ENCODE data around the gene TMEM92.
"Not testable (repeated sequence)": the region's sequence is repeated elsewhere in the genome, so short reads cannot be mapped to it uniquely, and the experiment has no call there.

The TMEM92 gene

DNA sequence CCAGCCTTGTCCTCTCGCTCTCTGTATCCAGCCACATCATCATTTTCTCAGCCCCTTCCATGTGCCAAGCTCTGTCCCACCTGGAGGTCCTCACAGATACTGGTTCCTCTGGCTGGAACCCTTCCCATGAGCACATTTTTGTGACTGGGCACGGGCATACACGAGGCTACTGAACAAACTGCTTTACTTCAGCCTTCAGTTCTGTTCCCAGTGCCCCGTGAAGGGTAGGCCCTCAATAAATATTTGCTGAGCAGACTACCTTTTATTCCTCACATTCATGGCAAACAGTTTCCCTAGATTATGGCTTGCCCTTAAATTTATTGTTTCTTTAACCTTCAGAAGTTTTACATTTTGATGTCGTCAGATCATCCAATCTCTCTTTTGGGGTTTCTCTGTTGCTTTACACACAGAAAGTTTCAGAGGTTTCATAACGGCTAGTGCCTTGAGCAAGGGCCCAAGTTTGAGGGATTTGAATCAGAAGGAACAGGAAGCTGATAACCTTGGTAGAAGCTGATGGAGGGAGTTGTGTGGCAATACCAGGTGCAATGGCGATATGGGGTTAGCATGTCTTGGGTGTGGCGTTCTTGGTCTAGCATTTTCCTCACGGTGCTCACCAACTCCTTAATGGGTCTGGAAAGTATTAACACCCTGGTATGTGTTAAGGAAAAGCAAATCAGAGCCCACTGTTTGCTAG is 27.8 kb downstream of the TMEM92 start:
- no peak for DNase-seq

DNA sequence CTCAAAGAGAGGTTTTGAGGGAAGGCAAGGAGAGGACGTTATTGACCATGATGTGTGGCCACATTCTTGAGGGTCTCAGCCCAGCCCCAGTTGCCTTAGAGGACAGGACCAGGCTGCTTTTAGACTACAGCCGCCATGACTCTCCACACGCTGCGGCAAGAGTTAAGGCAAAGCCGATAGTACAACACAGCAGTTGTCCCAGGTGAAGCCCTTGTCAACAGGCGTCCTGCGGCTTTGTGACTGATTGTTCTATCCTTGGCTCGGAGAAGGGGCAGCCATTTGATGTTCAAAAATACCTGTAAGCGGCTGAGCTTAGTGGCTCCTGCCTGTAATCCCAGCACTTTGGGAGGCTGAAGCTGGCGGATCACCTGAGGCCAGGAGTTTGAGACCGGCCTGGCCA is 28.8 kb downstream of the TMEM92 start:
- no peak for DNase-seq

DNA sequence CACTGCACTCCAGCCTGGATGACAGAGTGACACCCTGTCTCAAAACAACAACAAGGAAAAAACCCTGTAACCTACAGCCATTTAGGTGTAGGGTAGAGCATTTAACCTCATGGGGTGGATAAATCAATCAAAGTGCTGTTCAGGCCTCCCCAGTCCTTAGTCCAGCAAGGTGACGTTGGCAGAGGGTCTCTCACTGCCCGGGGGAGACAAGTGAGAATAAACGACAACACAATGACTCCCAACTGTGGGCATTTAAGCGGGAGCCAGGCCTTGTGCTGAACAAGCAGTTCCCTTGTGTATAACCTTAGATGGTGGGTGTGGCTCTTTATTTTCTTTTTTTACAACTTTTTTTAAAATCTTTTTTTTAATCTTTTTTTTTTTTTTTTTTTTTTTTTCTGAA is 29.3 kb downstream of the TMEM92 start:
- DNase-seq: no peak

DNA sequence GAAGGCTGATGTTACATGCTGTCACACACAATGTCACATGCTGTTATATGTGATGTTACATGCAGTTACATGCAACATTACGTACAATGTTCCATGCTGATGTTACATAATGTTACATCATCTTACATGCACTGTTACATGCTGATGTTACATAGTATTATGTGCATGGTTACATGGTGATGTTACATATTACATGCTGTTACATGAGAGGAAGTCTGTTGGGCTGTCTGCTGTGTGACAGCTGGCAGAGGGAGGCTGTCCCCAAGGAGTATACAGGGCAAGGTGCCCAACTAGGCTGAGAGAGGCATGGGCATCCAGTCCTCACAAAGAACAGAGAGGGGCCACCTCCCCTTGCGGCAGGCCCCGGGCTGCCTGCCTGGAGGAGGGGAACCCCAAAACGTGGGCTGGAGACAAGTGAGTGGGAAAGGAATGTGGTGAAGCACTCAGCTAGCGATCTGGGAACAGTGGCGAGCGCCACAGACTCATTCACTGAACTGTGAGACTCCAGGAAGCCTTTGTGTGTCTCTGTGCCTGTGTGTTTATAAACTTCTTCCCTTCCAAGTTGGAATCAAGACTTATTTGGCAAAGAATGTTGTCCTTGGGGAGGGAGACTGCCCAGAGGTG is 30.6 kb downstream of the TMEM92 start:
- DNase-seq: no peak

DNA sequence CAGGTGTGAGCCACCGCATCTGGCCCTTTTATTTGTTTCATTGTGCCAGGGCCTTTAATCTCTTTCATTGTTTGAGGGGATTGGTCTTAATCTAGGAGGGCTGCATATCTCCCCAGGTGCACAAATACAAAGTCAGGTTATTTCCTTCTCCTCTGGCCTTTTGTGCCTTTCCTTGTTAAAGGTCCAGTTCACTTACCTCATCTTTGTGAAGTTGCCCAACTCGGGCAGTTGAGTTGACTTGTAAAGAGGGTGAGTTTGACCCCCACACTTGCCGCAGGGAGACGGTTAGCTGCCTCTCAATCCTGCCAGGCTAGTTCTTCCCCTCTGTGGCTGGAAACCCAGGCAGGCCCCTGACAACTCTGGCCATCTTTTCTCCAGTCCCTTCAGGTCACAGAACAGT is 33.4 kb downstream of the TMEM92 start:
- no peak for DNase-seq

DNA sequence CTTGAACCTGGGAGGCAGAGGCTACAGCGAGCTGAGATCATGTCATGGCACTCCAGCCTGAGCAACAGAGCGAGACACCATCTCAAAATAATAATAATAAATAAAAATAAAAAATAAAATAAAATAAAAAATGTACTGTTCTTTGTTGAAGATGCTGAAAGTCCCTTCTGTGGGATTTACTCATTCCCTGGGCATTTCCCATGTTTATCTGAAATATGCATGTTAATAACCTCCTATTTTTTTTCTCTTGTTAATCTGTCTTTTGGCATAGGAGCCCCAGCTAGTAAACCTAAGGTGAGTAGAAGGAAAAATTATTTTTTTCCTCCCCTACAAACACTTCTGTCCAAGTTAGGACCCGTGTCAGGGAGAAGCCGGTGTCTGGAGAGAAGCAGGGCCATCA is 34.4 kb downstream of the TMEM92 start:
- DNase-seq: no peak

DNA sequence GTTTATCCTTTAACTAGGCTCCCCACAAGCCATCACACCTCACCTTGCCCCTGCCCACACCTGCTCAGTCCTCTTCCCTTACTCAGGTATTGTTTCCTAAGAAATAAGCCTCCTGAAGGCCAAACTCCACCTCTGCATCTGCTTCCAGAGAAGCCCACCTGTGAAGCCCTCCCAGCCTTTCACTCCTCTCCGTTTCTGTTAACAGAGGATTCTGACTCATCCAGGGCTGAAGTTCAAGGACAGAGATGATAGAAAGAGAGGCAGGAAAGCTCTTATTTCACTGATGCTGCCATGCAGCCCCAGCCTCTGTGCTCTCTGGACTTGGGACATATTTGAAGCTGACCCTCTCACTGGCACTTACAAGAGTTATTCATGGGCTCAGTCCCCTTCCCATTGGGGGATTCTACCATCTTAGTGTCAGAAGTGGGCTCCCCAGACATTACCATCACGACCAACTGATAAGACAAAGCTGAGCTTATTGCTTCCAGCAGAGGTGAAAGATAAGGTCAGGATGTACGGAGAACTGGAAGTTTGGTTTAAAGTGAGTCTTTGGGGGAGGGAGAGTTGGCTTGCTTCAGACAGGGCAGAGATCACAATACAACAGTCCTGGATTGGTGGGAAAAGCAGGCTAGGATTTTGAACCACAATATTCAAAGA is 36.3 kb downstream of the TMEM92 start:
- DNase-seq: no peak

DNA sequence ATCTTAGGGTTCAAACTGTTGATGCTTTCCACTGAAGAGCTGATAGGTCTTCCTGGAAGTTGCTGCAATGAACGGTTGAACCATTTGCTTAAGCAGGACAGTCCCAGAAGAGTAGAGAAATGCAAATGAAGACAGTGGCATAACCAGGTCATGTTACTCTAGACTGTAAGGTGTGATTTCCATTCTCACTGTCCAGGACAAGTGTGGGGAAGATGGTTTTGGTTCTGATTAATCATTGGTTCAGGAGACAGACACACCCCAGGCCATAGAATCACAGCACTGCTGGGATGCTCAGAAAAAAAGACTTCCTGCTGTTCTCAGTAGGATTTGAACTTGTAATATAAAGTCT is 36.8 kb downstream of the TMEM92 start:
- no peak for DNase-seq

DNA sequence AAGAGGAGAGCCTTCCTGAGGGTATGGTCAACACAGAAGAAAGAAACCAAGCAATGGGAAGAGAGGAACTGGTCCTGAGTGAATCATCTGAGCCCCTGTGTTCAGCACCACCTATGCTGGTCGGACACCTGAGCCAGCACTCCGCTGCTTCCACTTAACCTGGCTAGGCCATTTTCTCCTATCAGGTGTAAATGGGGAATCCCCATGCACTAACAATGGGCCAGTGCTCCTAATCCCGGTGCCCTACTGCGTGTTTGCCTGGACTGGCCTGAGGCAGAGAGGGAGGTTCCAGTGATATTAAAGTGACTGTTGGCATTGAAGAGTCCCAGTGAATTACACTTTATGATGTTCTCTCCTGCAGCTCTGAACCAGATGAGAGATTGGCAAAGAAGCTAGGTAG is 37.2 kb downstream of the TMEM92 start:
- no peak for DNase-seq

DNA sequence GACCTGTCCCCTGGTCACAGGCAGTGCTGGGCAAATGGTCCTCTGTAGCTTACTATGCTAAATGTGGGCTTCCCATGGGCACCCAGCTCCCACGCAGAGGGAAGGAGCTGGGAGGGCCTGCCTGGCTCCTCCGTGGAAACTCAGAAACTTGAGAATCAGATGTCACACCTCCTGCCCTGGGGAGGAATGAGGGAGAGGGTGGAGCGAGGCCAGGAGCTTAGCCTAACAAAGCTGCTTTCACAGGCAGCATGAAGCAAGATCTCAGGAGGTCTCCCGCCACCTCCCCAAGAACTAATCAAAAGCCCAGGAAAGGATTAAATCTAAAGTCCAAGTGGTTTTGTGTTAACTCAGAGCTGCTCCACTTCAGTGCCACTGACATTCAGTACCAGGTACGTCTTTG is 38.0 kb downstream of the TMEM92 start:
- DNase-seq: no peak

DNA sequence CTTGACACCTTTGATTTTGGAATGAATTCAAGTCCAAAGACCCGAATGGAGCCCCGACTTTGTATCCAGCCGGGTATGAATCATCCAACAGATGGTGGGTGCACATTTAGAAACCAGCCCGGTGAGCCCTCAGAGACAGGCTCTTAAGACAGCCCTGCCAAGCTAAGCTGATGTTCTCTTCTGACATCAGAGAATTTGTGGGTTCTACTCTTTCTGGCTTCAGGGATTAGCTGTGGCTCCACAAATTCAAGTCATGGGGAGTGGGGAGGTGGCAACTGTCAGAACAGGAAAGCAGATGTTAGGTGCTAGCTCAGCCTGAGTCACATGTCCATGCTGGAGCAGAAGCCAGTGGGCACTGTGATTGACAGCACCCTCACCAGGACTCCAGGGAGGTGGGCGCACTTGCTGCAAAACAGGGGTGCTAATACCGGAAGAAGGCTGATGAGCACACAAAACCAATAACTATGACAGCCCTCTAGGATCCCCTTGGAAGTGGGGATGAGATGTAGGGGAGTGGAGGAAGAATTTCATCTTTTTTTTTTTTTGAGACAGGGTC is 40.3 kb downstream of the TMEM92 start:
- DNase-seq: no peak

DNA sequence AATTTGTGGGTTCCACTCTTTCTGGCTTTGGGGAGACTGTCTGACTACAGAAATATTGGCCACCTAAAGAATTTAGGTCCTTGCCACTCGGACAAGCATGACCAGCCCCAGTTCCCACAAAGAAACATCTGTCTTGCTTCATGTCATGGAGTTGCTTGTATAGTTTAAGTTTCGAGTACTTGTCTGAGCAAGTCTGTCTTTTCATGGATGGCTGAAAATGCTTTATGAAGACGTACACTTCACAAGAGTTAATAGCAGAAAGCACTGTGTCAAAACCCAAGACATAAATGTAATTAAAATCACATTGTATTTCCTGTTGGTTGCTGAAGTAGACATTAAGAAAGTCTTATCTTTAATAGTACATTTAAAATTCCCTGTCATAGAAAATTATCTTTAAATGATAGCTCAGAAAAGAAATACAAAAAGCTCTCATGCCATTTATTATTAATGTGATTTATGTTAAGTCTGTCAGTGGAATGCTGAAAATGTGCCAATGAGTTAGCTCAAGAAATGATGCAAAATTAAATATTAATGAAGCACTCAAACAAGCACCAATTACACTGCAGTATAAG is 41.8 kb downstream of the TMEM92 start:
- DNase-seq: no peak

DNA sequence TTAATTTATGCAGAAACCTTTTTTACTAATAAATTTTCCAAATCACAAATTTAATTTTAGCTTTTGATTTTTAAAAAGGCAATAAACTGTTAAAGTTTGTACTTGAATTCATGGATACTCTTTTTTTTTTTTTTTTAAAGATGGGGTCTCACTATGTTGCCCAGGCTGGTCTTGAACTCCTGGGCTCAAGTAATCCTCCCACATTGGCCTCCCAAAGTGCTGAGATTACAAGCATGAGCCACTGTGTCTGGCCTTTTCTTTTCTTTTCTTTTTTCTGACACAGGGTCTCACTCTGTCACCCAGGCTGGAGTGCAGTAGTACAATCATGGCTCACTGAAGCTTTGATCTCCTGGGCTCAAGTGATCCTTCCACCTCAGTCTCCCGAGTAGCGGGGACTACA is 42.4 kb downstream of the TMEM92 start:
- not testable (repeated sequence) for DNase-seq

DNA sequence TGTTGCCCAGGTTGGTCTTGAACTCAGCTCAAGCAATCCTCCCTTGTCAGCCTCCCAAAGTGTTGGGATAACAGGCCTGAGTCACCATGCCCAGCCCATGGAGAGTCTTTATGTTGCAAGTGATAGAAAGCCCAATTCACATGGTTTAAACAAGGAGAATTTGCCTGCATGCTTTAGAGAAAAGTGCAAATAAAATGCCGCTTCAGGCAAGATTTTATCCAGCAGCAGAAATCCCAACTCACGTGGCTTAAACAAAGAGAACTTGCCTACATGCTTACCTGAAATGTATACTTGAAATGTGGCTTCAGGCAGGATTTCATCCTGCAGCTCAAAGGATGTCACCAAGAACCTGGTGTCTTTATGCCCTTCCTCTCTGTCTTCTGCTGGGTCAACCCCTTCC is 42.9 kb downstream of the TMEM92 start:
- DNase-seq: no peak

DNA sequence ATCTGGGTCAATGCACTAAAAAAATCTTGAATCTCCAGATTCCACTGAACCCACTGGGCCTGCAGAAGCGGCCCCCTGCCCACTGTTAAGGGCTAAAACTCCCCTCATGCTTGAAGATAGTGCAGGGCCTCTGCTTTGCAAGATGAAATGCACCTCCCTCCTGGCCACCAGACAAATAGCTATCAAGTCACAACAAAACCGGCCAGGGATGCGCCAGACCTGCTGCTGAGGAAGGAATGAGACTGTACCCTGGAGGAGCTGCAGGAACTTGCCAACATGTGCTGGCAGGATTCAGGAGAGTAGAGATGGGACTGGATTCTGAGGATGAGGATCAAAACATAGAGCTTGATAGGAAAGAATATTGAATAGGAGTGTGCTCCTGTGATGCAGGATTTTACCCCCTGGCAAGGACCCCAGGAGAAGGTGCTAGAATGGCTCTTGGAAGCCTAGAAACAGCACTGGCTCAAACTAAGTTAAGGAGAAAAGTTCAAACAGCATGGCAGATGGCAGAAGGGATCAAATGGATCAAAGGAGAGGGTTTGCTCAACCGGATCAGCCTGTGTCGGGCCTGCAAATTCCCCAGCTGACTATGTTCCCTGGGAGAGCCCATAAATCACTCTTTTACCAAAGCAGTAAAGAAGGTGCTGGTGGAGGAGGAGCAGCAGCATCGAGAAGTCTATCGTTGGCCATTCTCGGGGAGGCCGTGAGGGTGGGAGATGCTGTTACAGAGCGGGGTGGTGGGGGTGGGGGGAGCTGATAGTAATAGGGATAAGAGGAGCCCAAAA is 44.4 kb downstream of the TMEM92 start:
- no peak for DNase-seq

DNA sequence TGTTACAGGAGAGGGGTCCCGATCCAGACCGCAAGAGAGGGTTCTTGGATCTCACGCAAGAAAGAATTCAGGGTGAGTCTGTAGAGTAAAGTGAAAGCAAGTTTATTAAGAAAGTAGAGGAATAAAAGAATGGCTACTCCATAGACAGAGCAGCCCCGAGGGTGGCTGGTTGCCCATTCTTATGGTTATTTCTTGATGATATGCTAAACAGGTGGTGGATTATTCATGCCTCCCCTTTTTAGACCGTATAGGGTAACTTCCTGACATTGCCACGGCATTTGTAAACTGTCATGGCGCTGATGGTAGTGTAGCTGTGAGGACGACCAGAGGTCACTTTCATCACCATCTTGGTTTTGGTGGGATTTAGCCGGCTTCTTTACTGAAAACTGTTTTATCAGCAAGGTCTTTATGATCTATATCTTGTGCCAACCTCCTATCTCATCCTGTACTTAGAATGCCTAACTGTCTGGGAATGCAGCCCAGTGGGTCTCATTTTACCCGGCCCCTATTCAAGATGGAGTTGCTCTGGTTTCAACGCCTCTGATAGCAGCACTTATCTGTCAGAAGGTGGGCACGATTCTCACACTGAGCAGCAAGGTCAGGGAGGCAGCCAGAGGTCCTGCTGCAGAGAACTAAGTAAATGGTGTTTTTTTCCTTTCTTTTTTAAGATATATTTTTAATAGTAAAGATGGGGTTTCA is 45.2 kb downstream of the TMEM92 start:
- DNase-seq: no peak

DNA sequence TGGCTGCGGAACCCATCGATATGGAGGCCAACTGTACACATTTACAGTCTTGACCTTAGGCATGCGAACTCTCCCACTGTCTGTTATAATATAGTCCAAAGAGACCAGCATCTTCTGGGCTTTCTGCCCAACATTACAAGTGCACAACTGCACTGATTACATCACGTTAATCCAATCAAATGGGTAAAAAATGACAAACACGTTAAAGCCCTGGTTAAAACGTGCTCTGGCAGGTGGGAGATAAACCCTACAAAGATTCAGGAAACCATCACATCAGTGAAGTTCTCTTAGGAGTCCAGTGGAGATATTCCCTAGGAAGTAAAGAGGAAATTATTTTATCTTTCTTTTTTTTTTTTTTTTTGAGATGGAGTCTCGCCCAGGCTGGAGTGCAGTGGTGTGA is 48.0 kb downstream of the TMEM92 start:
- DNase-seq: no peak

DNA sequence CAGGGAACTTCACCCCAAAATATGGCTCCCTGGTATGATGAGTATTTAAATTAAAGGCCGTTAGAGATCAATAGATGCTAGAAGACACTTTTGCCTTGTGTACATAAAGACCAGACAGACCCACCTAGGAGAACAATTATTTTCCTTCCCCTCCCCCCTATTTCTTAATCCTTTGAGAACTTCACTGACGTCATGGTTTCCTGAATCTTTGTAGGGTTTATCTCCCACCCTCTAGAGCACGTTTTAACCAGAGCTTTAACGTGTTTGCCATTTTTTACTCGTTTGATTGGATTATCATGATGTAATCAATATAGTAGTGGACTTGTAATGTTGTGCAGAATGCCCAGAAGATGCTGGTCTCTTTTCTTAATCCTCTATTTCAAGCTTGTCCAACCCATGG is 48.8 kb downstream of the TMEM92 start:
- no peak for DNase-seq

DNA sequence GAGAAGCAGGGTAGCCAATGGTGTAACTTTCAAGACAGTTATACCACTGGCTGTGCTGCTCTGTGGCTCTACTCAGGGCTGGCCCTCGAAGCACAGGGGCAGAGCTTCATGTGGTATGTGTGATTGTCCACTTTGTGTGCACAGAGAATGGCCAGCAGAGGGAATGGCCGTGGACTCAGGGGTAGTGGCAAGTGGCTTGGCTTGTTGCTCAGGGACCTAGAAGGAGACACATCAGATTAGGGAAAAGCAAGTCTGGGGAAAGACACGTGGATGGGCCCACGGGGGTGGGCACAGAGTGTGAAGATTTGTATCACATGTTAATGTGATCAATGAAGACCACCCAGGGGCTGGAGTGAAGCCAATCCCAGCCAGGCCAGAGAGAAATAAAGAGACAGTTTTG is 51.6 kb downstream of the TMEM92 start:
- DNase-seq: no peak

DNA sequence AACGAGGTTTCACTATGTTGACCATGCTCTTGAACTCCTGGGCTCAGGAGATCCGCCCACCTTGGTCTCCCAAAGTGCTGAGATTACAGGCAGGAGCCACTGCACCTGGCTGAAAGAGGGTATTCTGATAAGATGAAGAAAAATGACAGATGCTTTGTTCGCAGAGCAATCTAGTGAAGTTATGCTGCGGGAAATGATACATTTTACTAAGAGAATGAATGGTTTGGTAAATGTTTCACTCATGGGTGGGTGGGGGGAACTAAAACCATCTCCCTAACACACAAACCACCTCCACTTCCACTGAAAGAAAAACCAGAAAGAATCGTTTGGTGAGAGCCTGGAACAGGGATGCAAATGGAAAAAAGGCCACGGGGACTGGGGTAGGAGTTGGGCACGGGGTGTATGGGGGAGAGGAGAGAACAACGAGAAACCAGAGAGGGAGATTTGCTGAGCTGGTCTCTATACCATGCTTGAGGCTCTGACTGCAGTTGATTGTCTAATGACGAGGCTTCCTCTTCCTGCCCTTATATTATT is 52.6 kb downstream of the TMEM92 start:
- no peak for DNase-seq

DNA sequence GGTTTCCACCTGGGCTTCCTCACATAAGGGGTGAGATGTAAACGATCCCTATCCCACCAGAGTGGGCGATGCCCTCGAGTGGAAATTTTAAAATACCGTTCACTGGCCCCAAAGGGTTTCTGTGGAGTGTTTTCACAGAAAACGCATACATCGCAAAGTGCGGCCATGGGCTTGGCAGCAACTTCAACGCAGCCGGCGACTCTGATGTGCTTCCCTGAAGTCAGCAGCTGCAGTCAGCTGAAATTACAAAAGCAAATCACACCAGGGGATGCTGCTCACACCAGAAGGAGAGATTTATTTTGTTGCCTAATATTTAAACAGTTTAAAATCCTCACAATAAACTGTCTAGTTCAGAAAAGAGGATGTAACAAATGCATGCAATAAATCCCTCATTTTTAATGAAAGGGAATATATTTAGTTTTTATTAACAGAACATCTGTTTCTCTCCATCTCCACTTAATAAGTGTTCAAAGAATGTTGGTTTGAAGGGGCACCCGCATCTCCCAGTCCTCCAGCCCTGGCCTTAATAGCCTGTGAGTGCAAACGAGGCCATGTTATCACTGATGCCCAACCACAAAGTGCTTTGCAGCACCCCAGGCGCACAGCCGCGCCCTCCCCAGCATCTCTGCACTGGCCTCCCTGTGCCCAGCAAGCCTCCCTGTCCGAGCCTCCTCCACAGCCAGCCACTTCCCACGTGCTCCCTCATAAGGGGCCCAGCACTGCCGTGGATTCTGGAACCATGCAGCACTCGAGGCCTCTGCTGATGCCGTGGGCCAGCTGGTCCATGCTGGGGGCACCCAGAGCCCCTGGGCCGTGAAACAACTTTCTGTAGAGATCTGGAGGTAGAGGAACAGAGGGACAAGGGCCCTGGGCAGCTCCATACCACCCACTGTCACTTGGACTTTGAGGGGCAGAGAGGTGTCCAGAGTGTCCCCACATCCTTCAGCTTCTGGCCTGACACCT is 54.4 kb downstream of the TMEM92 start:
- DNase-seq: no peak

Data from hematopoietic multipotent progenitor cell treated with erythropoietin and hydrocortisone succinate and interleukin-3 and kit ligand, for 8 days (in vitro differentiated cells).